GM06990 (cell line): ENCODE measurements around the gene RAPGEF1.

ENCODE experiments used
- DNase-seq: peaks from one replicate; pipeline ENCODE4 v3.0.0-alpha.2; 2011; ENCODE audit not compliant: insufficient read length; ENCODE audit errors: extremely low read depth
- H3K27me3 ChIP-seq: replicated peaks from 2 replicates; pipeline ENCODE4 v1.6.0; 2011; ENCODE audit warnings: low read length; ENCODE audit not compliant: control insufficient read depth, insufficient read depth
- H3K36me3 ChIP-seq: 2 replicates; pipeline ENCODE4 v1.5.1; 2011; ENCODE audit warnings: low read length; ENCODE audit not compliant: control insufficient read depth, insufficient read depth
- H3K4me3 ChIP-seq: replicated peaks from 2 replicates; pipeline ENCODE4 v1.5.1; 2011; ENCODE audit warnings: low read depth, mild to moderate bottlenecking, control low read depth, low read length
- CTCF ChIP-seq: IDR thresholded peaks from 2 replicates; pipeline ENCODE4 v1.5.1; 2011; ENCODE audit warnings: low read length, control low read depth, mild to moderate bottlenecking, inconsistent platforms; ENCODE audit not compliant: insufficient read depth, poor library complexity, severe bottlenecking

Gene RAPGEF1

GRCh38 chr9:131585375-131585774 lies 154.5 kb downstream of the RAPGEF1 start:
- Histone ChIP-seq H3K27me3 (no peaks in the 10 kb centered on the region), H3K4me3 (no peak overlapping the region), H3K36me3 (peaks cover 69% of the 10 kb centered on the region)
- no peak for TF ChIP-seq CTCF
- no peak for DNase-seq

- Histone ChIP-seq H3K27me3 (no peaks in the 10 kb centered on the region), H3K36me3 (peaks cover 69% of the 10 kb centered on the region), H3K4me3 (no peak overlapping the region)
- no peak for TF ChIP-seq CTCF
- no peak for DNase-seq
These were observed 155.0 kb downstream of the RAPGEF1 start for GRCh38 chr9:131584858-131585257.

GRCh38 chr9:131583836-131584555 lies 155.9 kb downstream of the RAPGEF1 start:
- H3K36me3 ChIP-seq = peaks cover 69% of the 10 kb centered on the region
- H3K4me3 ChIP-seq = no peak overlapping the region
- TF ChIP-seq CTCF = no peak
- no peaks in the 10 kb centered on the region for H3K27me3 ChIP-seq
- no peak for DNase-seq

GRCh38 chr9:131583337-131583645 lies 156.6 kb downstream of the RAPGEF1 start:
- H3K36me3 ChIP-seq = peaks cover 67% of the 10 kb centered on the region
- no peak overlapping the region for H3K4me3 ChIP-seq
- no peaks in the 10 kb centered on the region for H3K27me3 ChIP-seq
- DNase-seq = no peak
- TF ChIP-seq CTCF = no peak

GRCh38 chr9:131582466-131583336 lies 157.2 kb downstream of the RAPGEF1 start:
- Histone ChIP-seq H3K27me3 (no peaks in the 10 kb centered on the region), H3K4me3 (no peak overlapping the region), H3K36me3 (peaks cover 67% of the 10 kb centered on the region)
- TF ChIP-seq CTCF = no peak
- DNase-seq = no peak
